Measurements from ENCODE around the gene CLASP1.
"Not testable (repeated sequence)": the region's sequence is repeated elsewhere in the genome, so short reads cannot be mapped to it uniquely, and the experiment has no call there.

Gene CLASP1

DNA sequence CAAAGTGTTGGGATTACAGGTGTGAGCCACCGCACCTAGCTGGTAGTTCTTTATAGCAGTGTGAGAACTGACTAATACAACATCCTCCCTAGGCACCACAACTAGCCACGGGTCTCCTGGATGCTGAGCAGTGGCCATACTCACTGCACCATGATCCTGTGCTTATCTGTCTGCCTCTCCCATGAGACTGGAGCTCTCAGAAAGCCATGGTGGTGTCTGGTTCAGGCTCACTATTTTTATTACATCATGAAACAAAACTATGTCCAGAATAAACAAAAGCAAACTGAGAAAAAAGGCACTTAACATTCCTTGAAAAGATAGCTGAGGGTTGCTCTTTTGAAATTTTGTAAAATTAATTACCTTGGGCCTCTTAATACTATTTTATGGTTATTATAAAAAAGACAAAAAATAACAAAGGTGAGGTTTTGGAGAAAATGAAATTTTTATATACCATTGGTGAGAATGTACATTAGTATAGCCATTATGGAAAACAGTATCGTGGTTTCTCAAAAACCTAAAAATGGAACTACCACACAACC, 273.6 kb downstream of the CLASP1 start:
- no peaks in the 10 kb centered on the region for H3F3A ChIP-seq (ENCODE audit: insufficient read depth, low read length)
- H3K9me3 ChIP-seq (ENCODE audit: low read length) = no peaks in the 10 kb centered on the region
- H4K20me1 ChIP-seq (ENCODE audit: insufficient read depth, low read length) = no peaks in the 10 kb centered on the region
- no peaks in the 10 kb centered on the region for H3K9me2 ChIP-seq (ENCODE audit: low read depth, low read length)
- TF ChIP-seq, protein P1, sequence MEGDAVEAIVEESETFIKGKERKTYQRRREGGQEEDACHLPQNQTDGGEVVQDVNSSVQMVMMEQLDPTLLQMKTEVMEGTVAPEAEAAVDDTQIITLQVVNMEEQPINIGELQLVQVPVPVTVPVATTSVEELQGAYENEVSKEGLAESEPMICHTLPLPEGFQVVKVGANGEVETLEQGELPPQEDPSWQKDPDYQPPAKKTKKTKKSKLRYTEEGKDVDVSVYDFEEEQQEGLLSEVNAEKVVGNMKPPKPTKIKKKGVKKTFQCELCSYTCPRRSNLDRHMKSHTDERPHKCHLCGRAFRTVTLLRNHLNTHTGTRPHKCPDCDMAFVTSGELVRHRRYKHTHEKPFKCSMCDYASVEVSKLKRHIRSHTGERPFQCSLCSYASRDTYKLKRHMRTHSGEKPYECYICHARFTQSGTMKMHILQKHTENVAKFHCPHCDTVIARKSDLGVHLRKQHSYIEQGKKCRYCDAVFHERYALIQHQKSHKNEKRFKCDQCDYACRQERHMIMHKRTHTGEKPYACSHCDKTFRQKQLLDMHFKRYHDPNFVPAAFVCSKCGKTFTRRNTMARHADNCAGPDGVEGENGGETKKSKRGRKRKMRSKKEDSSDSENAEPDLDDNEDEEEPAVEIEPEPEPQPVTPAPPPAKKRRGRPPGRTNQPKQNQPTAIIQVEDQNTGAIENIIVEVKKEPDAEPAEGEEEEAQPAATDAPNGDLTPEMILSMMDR (IDR thresholded peaks at IDR 0.05; ENCODE audit: low read length) = no peak
- TF ChIP-seq EZH2 (IDR thresholded peaks at IDR 0.05; ENCODE audit: borderline replicate concordance, low read length) = no peak
- no peak overlapping the region for H3K4me2 ChIP-seq (ENCODE audit: low read length)
- H3K36me3 ChIP-seq (ENCODE audit: insufficient read depth, low read length) = peaks cover 86% of the 10 kb centered on the region
- H3K4me3 ChIP-seq (ENCODE audit: low read depth, low read length, poor library complexity, severe bottlenecking) = no peak overlapping the region
- no peak overlapping the region for H2AFZ ChIP-seq (ENCODE audit: low read length)
- no peaks in the 10 kb centered on the region for H3K27me3 ChIP-seq (ENCODE audit: insufficient read depth, low read length)
- H3K79me2 ChIP-seq (ENCODE audit: insufficient read depth, low read length) = no peaks in the 10 kb centered on the region
- H3K9ac ChIP-seq (ENCODE audit: low read length) = no peak overlapping the region
- H3K27ac ChIP-seq (ENCODE audit: low read depth, low read length, poor library complexity, severe bottlenecking) = no peak overlapping the region
- H3K4me1 ChIP-seq (ENCODE audit: insufficient read depth, low read length, severe bottlenecking) = no peaks in the 10 kb centered on the region

DNA sequence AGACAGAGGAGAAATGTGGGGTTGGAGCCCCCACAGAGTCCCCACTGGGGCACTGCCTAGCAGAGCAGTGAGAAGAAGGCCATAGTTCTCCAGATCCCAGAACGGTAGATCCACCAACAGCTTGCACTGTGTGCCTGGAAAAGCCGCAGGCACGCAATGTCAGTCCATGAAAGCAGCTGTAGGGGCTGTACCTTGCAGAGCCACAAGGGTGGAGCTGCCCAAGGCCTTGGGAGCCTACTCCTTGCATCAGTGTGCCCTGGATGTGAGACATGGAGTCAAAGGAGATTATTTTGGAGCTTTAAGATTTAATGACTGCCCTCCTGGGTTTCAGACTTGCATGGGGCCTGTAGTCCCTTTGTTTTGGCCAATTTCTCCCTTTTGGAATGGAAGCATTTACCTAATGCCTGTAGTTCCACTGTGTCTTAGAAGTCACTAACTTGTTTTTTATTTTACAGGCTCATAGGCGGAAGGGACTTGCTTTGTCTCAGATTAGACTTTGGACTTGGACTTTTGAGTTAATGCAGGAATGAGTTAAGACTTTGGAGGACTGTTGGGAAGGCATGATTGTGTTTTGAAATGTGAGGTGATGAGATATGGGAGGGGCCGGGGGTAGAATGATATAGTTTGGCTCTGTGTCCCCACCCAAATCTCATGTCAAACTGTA, 274.7 kb downstream of the CLASP1 start:
- H3K9ac ChIP-seq (ENCODE audit: low read length); H2AFZ ChIP-seq (ENCODE audit: low read length); H3K9me3 ChIP-seq (ENCODE audit: low read length); H3F3A ChIP-seq (ENCODE audit: insufficient read depth, low read length); H4K20me1 ChIP-seq (ENCODE audit: insufficient read depth, low read length); H3K27ac ChIP-seq (ENCODE audit: low read depth, low read length, poor library complexity, severe bottlenecking); H3K79me2 ChIP-seq (ENCODE audit: insufficient read depth, low read length); H3K4me1 ChIP-seq (ENCODE audit: insufficient read depth, low read length, severe bottlenecking); H3K4me3 ChIP-seq (ENCODE audit: low read depth, low read length, poor library complexity, severe bottlenecking); H3K4me2 ChIP-seq (ENCODE audit: low read length); H3K27me3 ChIP-seq (ENCODE audit: insufficient read depth, low read length); H3K9me2 ChIP-seq (ENCODE audit: low read depth, low read length): not testable (repeated sequence)
- H3K36me3 ChIP-seq (ENCODE audit: insufficient read depth, low read length) = peaks cover 83% of the 10 kb centered on the region

DNA sequence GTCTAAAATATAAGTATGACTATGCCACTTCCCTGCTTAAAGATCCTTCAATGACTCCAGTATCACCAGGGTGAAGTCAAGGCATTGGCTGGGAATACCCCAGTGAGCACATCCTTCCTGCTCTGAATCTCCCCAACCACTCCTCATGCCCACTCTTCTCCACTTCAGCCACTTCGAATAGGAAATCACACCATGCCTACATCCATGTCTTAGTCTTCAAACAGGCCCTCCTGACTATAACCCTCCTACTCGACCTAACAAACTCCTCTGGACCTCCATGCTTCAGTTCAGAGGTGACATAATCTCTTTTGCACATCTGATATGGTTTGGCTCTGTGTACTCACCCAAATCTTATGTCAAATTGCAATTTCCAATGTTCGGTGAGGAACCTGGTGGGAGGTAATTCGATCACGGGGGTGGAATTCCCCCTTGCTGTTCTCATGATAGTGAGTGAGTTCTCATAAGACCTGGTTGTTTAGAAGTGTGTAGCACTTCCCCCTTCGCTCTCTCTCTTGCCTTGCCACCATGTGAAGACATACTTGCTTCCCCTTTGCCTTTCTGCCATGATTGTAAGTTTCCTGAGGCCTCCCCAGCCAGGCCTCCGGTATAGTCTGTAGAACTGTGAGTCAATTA, 276.4 kb downstream of the CLASP1 start:
- H3K4me1 ChIP-seq (ENCODE audit: insufficient read depth, low read length, severe bottlenecking) = no peaks in the 10 kb centered on the region
- no peaks in the 10 kb centered on the region for H3K9me2 ChIP-seq (ENCODE audit: low read depth, low read length)
- no peaks in the 10 kb centered on the region for H3K79me2 ChIP-seq (ENCODE audit: insufficient read depth, low read length)
- H3K4me3 ChIP-seq (ENCODE audit: low read depth, low read length, poor library complexity, severe bottlenecking) = no peak overlapping the region
- no peaks in the 10 kb centered on the region for H3K27me3 ChIP-seq (ENCODE audit: insufficient read depth, low read length)
- peaks cover 80% of the 10 kb centered on the region for H3K36me3 ChIP-seq (ENCODE audit: insufficient read depth, low read length)
- no peak overlapping the region for H3K27ac ChIP-seq (ENCODE audit: low read depth, low read length, poor library complexity, severe bottlenecking)
- H3K4me2 ChIP-seq (ENCODE audit: low read length) = no peak overlapping the region
- no peaks in the 10 kb centered on the region for H4K20me1 ChIP-seq (ENCODE audit: insufficient read depth, low read length)
- H3K9ac ChIP-seq (ENCODE audit: low read length) = no peak overlapping the region
- no peak for TF ChIP-seq EZH2 (IDR thresholded peaks at IDR 0.05; ENCODE audit: borderline replicate concordance, low read length)
- TF ChIP-seq, protein P1 (IDR thresholded peaks at IDR 0.05; ENCODE audit: low read length) = no peak
- H2AFZ ChIP-seq (ENCODE audit: low read length) = no peak overlapping the region
- no peaks in the 10 kb centered on the region for H3F3A ChIP-seq (ENCODE audit: insufficient read depth, low read length)
- H3K9me3 ChIP-seq (ENCODE audit: low read length) = no peaks in the 10 kb centered on the region

All from OCI-LY1 (cell line).